SK-N-SH (cell line): ENCODE data around the gene HUNK.

Source experiments
- CTCF ChIP-seq: fragments of 200-600 bp; sonication (generic); IDR thresholded peaks from 2 replicates; pipeline ENCODE4 v1.6.1; 2017; ENCODE audit warnings: antibody characterized with exemption, mild to moderate bottlenecking, moderate library complexity
- EP300 ChIP-seq, 2 experiments: IDR thresholded peaks; 2 replicates each; pipeline versions ENCODE4 v1.4.0 to v1.6.1; 2012; ENCODE audit warnings: borderline replicate concordance in 1 of 2, low read depth in 1 of 2, low read length in 1 of 2
- EZH2phosphoT487 ChIP-seq: fragments of 200-600 bp; sonication (generic); IDR thresholded peaks from 2 replicates; pipeline ENCODE4 v1.6.1; 2017; ENCODE audit warnings: low read depth, mixed run types, mild to moderate bottlenecking, antibody characterized with exemption, moderate library complexity, borderline replicate concordance
- FOXM1 ChIP-seq: IDR thresholded peaks from 2 replicates; pipeline ENCODE4 v1.4.0; 2012; ENCODE audit warnings: low read depth, mild to moderate bottlenecking
- GABPA ChIP-seq: IDR thresholded peaks from 2 replicates; pipeline ENCODE4 v1.4.0; 2012; ENCODE audit warnings: low read depth, mild to moderate bottlenecking
- JUND ChIP-seq: IDR thresholded peaks from 2 replicates; pipeline ENCODE4 v1.4.0; 2012
- MXI1 ChIP-seq: IDR thresholded peaks from 2 replicates; pipeline ENCODE4 v1.6.1; 2012; ENCODE audit warnings: mild to moderate bottlenecking, low read depth, low read length, improper control_type of control experiment
- POLR2AphosphoS5 ChIP-seq: IDR thresholded peaks from 2 replicates; pipeline ENCODE4 v1.6.1; 2012; ENCODE audit warnings: low read depth, low read length
- RAD21 ChIP-seq: IDR thresholded peaks from 2 replicates; pipeline ENCODE4 v1.6.1; 2012; ENCODE audit warnings: mild to moderate bottlenecking, low read length
- YY1 ChIP-seq: IDR thresholded peaks from 2 replicates; pipeline ENCODE4 v1.4.0; 2012; ENCODE audit warnings: low read depth, mild to moderate bottlenecking

GRCh38 chr21:31860851-31861250 is 12.0 kb upstream of the HUNK start:
- TF ChIP-seq CTCF, result no peak
- no peak for TF ChIP-seq EZH2phosphoT487
- TF ChIP-seq JUND, result no peak
- no peak for TF ChIP-seq FOXM1
- TF ChIP-seq POLR2AphosphoS5, result no peak
- TF ChIP-seq MXI1, result no peak
- TF ChIP-seq YY1, result no peak
- no peak for TF ChIP-seq RAD21
- no peak for TF ChIP-seq EP300 (IDR thresholded peaks at IDR 0.05; ENCODE audit: borderline replicate concordance in 1 of 2, low read depth in 1 of 2, low read length in 1 of 2)
- no peak for TF ChIP-seq GABPA
